ENCODE data around the gene TMEM39A. TPM values are rescaled to one million over a fixed set of nuclear protein-coding genes. Genes with fewer than 3 reads are reported as not detected.

Gene TMEM39A
- total and polyA plus RNA-seq, 7 donors, result 6.0 to 15.6 (median 11.0) TPM

DNA sequence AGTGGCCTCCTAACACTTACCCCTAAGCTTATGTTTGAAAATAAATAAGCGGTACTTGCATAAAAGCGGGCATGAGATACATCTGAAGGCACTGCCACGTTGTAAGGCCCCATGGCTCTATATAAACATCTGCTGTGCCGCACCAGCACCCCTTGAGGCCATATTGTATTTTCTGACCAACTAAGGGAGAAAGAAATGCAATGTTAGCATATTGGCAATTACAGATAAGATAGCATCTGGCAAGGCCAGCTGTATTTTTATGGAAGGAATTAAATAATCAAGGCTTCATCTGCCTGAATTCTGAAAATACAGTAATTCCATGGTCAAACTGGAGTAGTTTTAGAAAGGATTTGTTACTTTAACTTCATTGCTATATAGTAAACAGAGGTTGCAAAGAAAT lies 28.7 kb downstream of the TMEM39A start:
- Histone ChIP-seq H3K4me1 (no peaks in the 10 kb centered on the region), H3K27ac (no peak overlapping the region), H3K4me3 (no peak overlapping the region), H3K36me3 (ENCODE audit: insufficient read depth in 1 of 2, low read depth in 1 of 2) (peaks cover 24 to 89% of the 10 kb centered on the region in 2 donors), H3K9me3 (peaks cover 2% of the 10 kb centered on the region), H3K27me3 (ENCODE audit: insufficient read depth in 3 of 3, low read length in 2 of 3) (no peaks in the 10 kb centered on the region)
- WGBS, 3 donors, result 97 to 98% (median 97%) methylated on average over 4 of the region's 4 CpGs
- DNase-seq (no peak), ATAC-seq (no peak)
- TF ChIP-seq, protein P1, sequence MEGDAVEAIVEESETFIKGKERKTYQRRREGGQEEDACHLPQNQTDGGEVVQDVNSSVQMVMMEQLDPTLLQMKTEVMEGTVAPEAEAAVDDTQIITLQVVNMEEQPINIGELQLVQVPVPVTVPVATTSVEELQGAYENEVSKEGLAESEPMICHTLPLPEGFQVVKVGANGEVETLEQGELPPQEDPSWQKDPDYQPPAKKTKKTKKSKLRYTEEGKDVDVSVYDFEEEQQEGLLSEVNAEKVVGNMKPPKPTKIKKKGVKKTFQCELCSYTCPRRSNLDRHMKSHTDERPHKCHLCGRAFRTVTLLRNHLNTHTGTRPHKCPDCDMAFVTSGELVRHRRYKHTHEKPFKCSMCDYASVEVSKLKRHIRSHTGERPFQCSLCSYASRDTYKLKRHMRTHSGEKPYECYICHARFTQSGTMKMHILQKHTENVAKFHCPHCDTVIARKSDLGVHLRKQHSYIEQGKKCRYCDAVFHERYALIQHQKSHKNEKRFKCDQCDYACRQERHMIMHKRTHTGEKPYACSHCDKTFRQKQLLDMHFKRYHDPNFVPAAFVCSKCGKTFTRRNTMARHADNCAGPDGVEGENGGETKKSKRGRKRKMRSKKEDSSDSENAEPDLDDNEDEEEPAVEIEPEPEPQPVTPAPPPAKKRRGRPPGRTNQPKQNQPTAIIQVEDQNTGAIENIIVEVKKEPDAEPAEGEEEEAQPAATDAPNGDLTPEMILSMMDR (IDR thresholded peaks at IDR 0.05), result no peak
- intact Hi-C loops (cut with DNase I), result no loop called here

GRCh38 chr3:119433613-119434325 lies 29.6 kb downstream of the TMEM39A start:
- no peak for ATAC-seq
- DNase-seq, result no peak
- H3K27ac ChIP-seq, result no peak overlapping the region
- peaks cover 11% of the 10 kb centered on the region for H3K9me3 ChIP-seq
- H3K27me3 ChIP-seq (ENCODE audit: insufficient read depth in 3 of 3, low read length in 2 of 3), result no peaks in the 10 kb centered on the region
- intact Hi-C loops (cut with DNase I), result no loop called here
- WGBS, 3 donors, result 91 to 93% (median 92%) methylated on average over 3 of the region's 3 CpGs
- no peak overlapping the region for H3K4me3 ChIP-seq
- peaks cover 27 to 98% of the 10 kb centered on the region in 2 donors for H3K36me3 ChIP-seq (ENCODE audit: insufficient read depth in 1 of 2, low read depth in 1 of 2)
- H3K4me1 ChIP-seq, result no peaks in the 10 kb centered on the region
- TF ChIP-seq, protein P1 (IDR thresholded peaks at IDR 0.05), result no peak

DNA sequence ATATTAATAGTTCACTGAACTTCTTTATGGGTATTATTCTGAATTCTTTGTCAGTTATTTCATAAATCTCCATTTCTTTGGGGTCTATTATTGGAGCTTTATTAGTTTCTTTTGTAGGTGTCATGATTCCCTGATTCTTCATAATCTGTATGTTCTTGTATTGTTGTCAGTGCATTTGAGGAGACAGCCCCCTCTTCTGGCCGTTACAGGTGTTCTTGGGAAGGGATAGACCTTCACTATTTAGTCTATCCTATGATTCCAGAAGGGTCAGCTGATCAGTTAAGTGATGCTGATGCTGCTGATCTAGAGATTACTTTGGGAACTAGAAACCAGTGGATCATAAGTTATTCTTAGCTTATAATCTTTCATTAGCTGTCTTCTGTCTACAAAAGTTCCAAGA lies 34.9 kb downstream of the TMEM39A start:
- no peak for ATAC-seq
- Histone ChIP-seq H3K27me3 (ENCODE audit: insufficient read depth in 3 of 3, low read length in 2 of 3) (no peaks in the 10 kb centered on the region), H3K4me3 (no peak overlapping the region), H3K9me3 (peaks cover 52% of the 10 kb centered on the region), H3K27ac (no peak overlapping the region), H3K36me3 (ENCODE audit: insufficient read depth in 1 of 2, low read depth in 1 of 2) (peaks cover 20 to 50% of the 10 kb centered on the region in 2 donors), H3K4me1 (no peaks in the 10 kb centered on the region)
- WGBS, 3 donors, result 90 to 100% (median 93%) methylated on average over 1 of the region's 1 CpG
- DNase-seq, result no peak
- TF ChIP-seq, protein P1 (IDR thresholded peaks at IDR 0.05), result no peak
- intact Hi-C loops (cut with DNase I), result no loop called here

DNA sequence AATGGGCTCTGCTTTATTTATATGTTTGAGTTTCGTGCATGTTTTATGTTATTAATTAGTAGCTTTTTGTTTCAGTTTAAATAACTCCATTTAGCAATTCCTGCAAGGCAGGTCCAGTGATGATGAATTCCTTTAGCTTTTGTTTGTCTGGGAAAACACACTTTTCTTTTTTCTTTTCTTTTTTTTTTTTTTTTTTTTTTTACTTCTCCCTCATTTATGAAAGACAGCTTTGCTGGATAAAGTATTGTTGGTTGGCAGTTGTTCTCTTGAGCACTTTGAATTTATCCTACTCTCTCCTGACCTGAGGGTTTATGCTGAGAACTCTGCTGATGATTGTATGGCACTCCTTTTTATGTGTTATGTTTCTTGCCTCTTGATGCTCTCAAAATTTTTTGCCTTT lies 35.7 kb downstream of the TMEM39A start:
- Histone ChIP-seq H3K4me3 (no peak overlapping the region), H3K36me3 (ENCODE audit: insufficient read depth in 1 of 2, low read depth in 1 of 2) (peaks cover 20 to 42% of the 10 kb centered on the region in 2 donors), H3K4me1 (no peaks in the 10 kb centered on the region), H3K27ac (no peak overlapping the region), H3K27me3 (ENCODE audit: insufficient read depth in 3 of 3, low read length in 2 of 3) (no peaks in the 10 kb centered on the region), H3K9me3 (peaks cover 52% of the 10 kb centered on the region)
- TF ChIP-seq, protein P1 (IDR thresholded peaks at IDR 0.05), result no peak
- 95 to 97% (median 97%) methylated on average over 1 of the region's 1 CpG for WGBS, 3 donors
- intact Hi-C loops (cut with DNase I), result no loop called here
- ATAC-seq (no peak), DNase-seq (no peak)

GRCh38 chr3:119420196-119420595 lies 43.2 kb downstream of the TMEM39A start:
- TF ChIP-seq, protein P1 (IDR thresholded peaks at IDR 0.05), result no peak
- intact Hi-C loops (cut with DNase I), result no loop called here
- Histone ChIP-seq H3K9me3 (peaks cover 5% of the 10 kb centered on the region), H3K4me3 (no peak overlapping the region), H3K36me3 (ENCODE audit: insufficient read depth in 1 of 2, low read depth in 1 of 2) (peaks cover 2 to 16% of the 10 kb centered on the region in 2 donors), H3K27ac (no peak overlapping the region), H3K4me1 (no peaks in the 10 kb centered on the region), H3K27me3 (ENCODE audit: insufficient read depth in 3 of 3, low read length in 2 of 3) (no peaks in the 10 kb centered on the region)
- WGBS, 3 donors, result 43 to 85% (median 61%) methylated on average over 2 of the region's 2 CpGs
- ATAC-seq, result no peak
- DNase-seq, result no peak

Data from psoas muscle (tissue), 8 donors.